Measurements from ENCODE around the gene NCR2.

GRCh38 chr6:41360314-41360685 is 24.9 kb downstream of the NCR2 start:
- no peak for TF ChIP-seq CTCF (IDR thresholded peaks at IDR 0.05)
- TF ChIP-seq EZH2 (IDR thresholded peaks at IDR 0.05; ENCODE audit: borderline replicate concordance, insufficient read depth, low read depth, low read length, poor library complexity, severe bottlenecking): no peak

All from B cell (primary cell).